Stimulated activated memory B cell treated with anti-CD40 and anti-IgM and Interleukin-4, amounts not matched to agents 10 μg/mL and 1 μg/mL and 100 μg/mL, for 72 hours (primary cell): ENCODE data around the gene NCAM2.
A peak's percentile ranks its signal among the peaks of the same experiment; 100 is the strongest.
"Not testable (repeated sequence)": the region's sequence is repeated elsewhere in the genome, so short reads cannot be mapped to it uniquely, and the experiment has no call there.

ENCODE experiments used
- ATAC-seq: fragments of 150-1000 bp; cut with Tn5 transposase; 2 replicates; pipeline ENCODE4 v1.10.0; 2021
- H3K27ac Mint-ChIP-seq: one replicate; pipeline ENCODE4 v1.8.0; 2022; ENCODE audit warnings: mild to moderate bottlenecking, mixed read lengths
- H3K27me3 Mint-ChIP-seq: one replicate; pipeline ENCODE4 v1.8.0; 2022; ENCODE audit warnings: mixed read lengths
- H3K36me3 Mint-ChIP-seq: one replicate; pipeline ENCODE4 v1.8.0; 2022; ENCODE audit warnings: mixed read lengths
- H3K4me1 Mint-ChIP-seq: one replicate; pipeline ENCODE4 v1.8.0; 2022; ENCODE audit warnings: mixed read lengths
- H3K4me3 Mint-ChIP-seq: one replicate; pipeline ENCODE4 v1.8.0; 2022; ENCODE audit warnings: mild to moderate bottlenecking, moderate library complexity, mixed read lengths
- H3K9me3 Mint-ChIP-seq: one replicate; pipeline ENCODE4 v1.8.0; 2022; ENCODE audit warnings: mixed read lengths

Gene NCAM2

GRCh38 chr21:21401444-21401843 is 403.2 kb downstream of the NCAM2 start:
- no peaks in the 10 kb centered on the region for H3K36me3 Mint-ChIP-seq
- no peak overlapping the region for H3K4me3 Mint-ChIP-seq
- ATAC-seq, result no peak
- no peaks in the 10 kb centered on the region for H3K27me3 Mint-ChIP-seq
- H3K9me3 Mint-ChIP-seq, result peaks cover 9% of the 10 kb centered on the region
- no peaks in the 10 kb centered on the region for H3K4me1 Mint-ChIP-seq
- H3K27ac Mint-ChIP-seq, result no peak overlapping the region

DNA sequence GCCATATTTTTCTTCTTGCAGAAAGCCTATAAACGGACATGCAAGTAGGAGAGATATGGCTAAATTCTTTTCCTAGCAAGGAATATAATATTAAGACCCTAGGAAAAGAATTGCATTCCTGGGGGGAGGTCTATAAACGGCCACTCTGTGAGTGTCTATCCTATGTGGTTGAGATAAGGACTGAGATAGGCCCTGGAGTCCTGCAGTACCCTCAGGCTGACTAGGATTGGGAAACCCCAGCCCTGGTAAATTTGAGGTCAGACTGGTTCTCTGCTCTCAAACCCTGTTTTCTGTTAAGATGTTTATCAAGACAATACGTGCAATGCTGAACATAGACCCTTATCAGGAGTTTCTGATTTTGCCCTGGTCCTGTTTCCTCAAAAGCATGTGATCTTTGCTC is 404.0 kb downstream of the NCAM2 start:
- H3K4me1 Mint-ChIP-seq, H3K27ac Mint-ChIP-seq, H3K9me3 Mint-ChIP-seq, H3K27me3 Mint-ChIP-seq, ATAC-seq, H3K4me3 Mint-ChIP-seq, H3K36me3 Mint-ChIP-seq: not testable (repeated sequence)

GRCh38 chr21:21404261-21404660 is 406.1 kb downstream of the NCAM2 start:
- H3K27ac Mint-ChIP-seq, ATAC-seq, H3K27me3 Mint-ChIP-seq, H3K4me3 Mint-ChIP-seq, H3K4me1 Mint-ChIP-seq, H3K9me3 Mint-ChIP-seq, H3K36me3 Mint-ChIP-seq: not testable (repeated sequence)

- Mint-ChIP-seq H3K36me3 (no peaks in the 10 kb centered on the region), H3K4me1 (no peaks in the 10 kb centered on the region), H3K27ac (no peak overlapping the region), H3K9me3 (peaks cover 7% of the 10 kb centered on the region), H3K4me3 (no peak overlapping the region), H3K27me3 (no peaks in the 10 kb centered on the region)
- no peak for ATAC-seq
Measured at GRCh38 chr21:21406921-21407320, 408.7 kb downstream of the NCAM2 start.

- Mint-ChIP-seq H3K27me3 (no peaks in the 10 kb centered on the region), H3K4me1 (no peaks in the 10 kb centered on the region), H3K27ac (no peak overlapping the region), H3K4me3 (no peak overlapping the region), H3K36me3 (no peaks in the 10 kb centered on the region), H3K9me3 (peaks cover 6% of the 10 kb centered on the region)
- peak; percentile 20 for ATAC-seq
Measured at GRCh38 chr21:21412096-21412495, 413.9 kb downstream of the NCAM2 start.

- Mint-ChIP-seq H3K4me1 (no peaks in the 10 kb centered on the region), H3K27ac (no peak overlapping the region), H3K27me3 (no peaks in the 10 kb centered on the region), H3K4me3 (no peak overlapping the region), H3K9me3 (peaks cover 6% of the 10 kb centered on the region), H3K36me3 (no peaks in the 10 kb centered on the region)
- no peak for ATAC-seq
Measured at GRCh38 chr21:21415741-21416140, 417.5 kb downstream of the NCAM2 start.

DNA sequence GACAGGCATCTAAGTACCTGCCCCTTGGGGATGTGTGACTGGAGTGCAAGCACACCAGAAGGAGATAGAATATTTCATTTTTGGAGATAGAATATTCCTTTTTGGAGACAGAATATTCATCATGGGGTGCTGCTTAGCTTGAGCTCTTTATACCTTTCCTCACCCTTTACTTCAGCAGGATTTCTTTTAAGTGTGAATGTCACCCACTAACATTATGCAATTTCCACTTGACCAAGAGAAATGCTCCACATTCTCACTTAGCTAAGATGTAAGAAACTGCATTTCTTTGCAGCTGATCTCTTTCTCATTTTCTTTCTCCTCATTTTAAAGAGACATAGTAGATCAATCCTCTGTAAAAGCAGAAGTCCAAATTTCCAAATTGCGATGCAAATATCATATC is 436.7 kb downstream of the NCAM2 start:
- H3K4me3 Mint-ChIP-seq, result no peak overlapping the region

DNA sequence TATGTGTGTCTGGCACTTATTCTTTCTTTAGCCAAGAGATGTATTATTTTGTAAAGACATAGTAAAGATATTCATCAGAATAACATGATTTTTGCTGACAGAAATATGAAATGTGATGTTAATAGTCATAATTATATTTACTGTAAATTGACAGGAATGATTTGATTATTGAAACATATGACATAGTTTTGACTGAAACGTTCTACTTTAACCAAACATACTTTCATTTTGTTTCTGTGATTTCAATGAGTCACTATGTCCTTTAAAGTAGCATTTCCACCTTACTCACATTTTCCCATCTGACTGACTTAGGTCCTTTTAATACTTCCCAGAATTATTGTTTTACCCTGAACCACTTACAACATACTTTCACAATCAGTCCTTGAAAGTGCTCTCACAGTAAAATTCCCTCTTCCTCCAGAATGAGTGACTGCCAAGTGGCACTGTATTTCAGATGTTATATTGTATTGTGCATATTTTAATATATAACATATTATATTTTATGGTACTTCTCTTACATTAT is 437.9 kb downstream of the NCAM2 start:
- no peaks in the 10 kb centered on the region for H3K27me3 Mint-ChIP-seq
- H3K27ac Mint-ChIP-seq, result no peak overlapping the region
- ATAC-seq, result no peak
- no peaks in the 10 kb centered on the region for H3K9me3 Mint-ChIP-seq
- no peak overlapping the region for H3K4me3 Mint-ChIP-seq
- no peaks in the 10 kb centered on the region for H3K36me3 Mint-ChIP-seq
- no peaks in the 10 kb centered on the region for H3K4me1 Mint-ChIP-seq

More for the DNA sequence above, 436.7 kb downstream of the NCAM2 start:
- Mint-ChIP-seq H3K4me1 (no peaks in the 10 kb centered on the region), H3K27me3 (no peaks in the 10 kb centered on the region), H3K27ac (no peak overlapping the region), H3K9me3 (no peaks in the 10 kb centered on the region), H3K36me3 (no peaks in the 10 kb centered on the region)
- ATAC-seq, result no peak

GRCh38 chr21:21439761-21440160 is 441.6 kb downstream of the NCAM2 start:
- H3K27me3 Mint-ChIP-seq, result no peaks in the 10 kb centered on the region
- H3K9me3 Mint-ChIP-seq, result no peaks in the 10 kb centered on the region
- H3K36me3 Mint-ChIP-seq, result no peaks in the 10 kb centered on the region
- ATAC-seq, result no peak
- H3K4me3 Mint-ChIP-seq, result no peak overlapping the region
- no peak overlapping the region for H3K27ac Mint-ChIP-seq
- H3K4me1 Mint-ChIP-seq, result no peaks in the 10 kb centered on the region

GRCh38 chr21:21457077-21457476 is 458.9 kb downstream of the NCAM2 start:
- Mint-ChIP-seq H3K9me3 (peaks cover 2% of the 10 kb centered on the region), H3K4me1 (no peaks in the 10 kb centered on the region), H3K27me3 (no peaks in the 10 kb centered on the region), H3K4me3 (no peak overlapping the region), H3K27ac (no peak overlapping the region), H3K36me3 (no peaks in the 10 kb centered on the region)
- ATAC-seq, result no peak

GRCh38 chr21:21458124-21458631 is 460.0 kb downstream of the NCAM2 start:
- peak; percentile 41 for ATAC-seq
- no peaks in the 10 kb centered on the region for H3K36me3 Mint-ChIP-seq
- peaks cover 2% of the 10 kb centered on the region for H3K9me3 Mint-ChIP-seq
- no peak overlapping the region for H3K4me3 Mint-ChIP-seq
- no peaks in the 10 kb centered on the region for H3K27me3 Mint-ChIP-seq
- H3K27ac Mint-ChIP-seq, result no peak overlapping the region
- H3K4me1 Mint-ChIP-seq, result no peaks in the 10 kb centered on the region

- Mint-ChIP-seq H3K9me3 (peaks cover 2% of the 10 kb centered on the region), H3K27ac (no peak overlapping the region), H3K4me1 (no peaks in the 10 kb centered on the region), H3K4me3 (no peak overlapping the region), H3K27me3 (no peaks in the 10 kb centered on the region), H3K36me3 (no peaks in the 10 kb centered on the region)
- ATAC-seq, result no peak
Measured at GRCh38 chr21:21460979-21461378, 462.8 kb downstream of the NCAM2 start.

DNA sequence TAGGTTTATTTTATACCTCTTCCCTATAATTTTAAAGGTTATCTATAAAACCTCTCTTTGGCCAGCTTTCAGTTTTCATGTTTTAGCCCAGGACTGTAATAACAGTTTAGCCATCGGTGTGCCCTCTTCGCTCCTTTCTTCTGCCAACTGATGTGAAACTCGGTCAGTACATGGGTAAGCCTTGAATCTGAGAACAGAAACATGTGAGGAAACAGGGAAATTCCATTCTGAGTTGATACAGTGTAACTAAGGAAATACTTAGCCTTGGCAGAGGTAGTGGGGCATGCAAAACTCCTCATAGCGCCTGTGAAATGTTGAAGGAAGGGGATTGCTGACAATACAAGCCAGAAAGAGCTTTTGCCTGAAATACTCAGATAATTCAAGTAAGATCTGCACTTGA is 465.2 kb downstream of the NCAM2 start:
- ATAC-seq, result no peak
- H3K27me3 Mint-ChIP-seq, result no peaks in the 10 kb centered on the region
- H3K4me1 Mint-ChIP-seq, result no peaks in the 10 kb centered on the region
- H3K36me3 Mint-ChIP-seq, result no peaks in the 10 kb centered on the region
- peaks cover 2% of the 10 kb centered on the region for H3K9me3 Mint-ChIP-seq
- no peak overlapping the region for H3K27ac Mint-ChIP-seq
- H3K4me3 Mint-ChIP-seq, result no peak overlapping the region

DNA sequence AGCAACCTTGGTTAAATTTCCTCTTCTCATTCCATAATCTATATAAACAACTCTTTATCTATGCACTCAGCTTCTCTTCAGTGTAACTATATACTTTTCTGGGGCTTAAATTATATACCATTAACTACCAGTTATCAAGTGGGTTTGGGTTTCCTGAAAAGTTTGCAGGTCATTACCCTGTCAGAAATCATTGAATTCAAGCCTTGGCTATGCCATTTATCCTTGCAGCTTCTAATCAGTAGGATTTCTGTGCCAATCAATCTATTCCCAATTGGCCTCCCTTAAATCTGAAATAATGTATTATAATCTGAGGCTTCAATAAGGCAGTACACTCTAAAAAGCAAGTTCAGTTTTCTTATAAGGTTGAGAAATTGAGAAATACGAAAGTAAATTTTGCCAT is 466.5 kb downstream of the NCAM2 start:
- Mint-ChIP-seq H3K4me3 (no peak overlapping the region), H3K27ac (no peak overlapping the region), H3K27me3 (no peaks in the 10 kb centered on the region), H3K9me3 (peaks cover 2% of the 10 kb centered on the region), H3K4me1 (no peaks in the 10 kb centered on the region), H3K36me3 (no peaks in the 10 kb centered on the region)
- ATAC-seq, result no peak

DNA sequence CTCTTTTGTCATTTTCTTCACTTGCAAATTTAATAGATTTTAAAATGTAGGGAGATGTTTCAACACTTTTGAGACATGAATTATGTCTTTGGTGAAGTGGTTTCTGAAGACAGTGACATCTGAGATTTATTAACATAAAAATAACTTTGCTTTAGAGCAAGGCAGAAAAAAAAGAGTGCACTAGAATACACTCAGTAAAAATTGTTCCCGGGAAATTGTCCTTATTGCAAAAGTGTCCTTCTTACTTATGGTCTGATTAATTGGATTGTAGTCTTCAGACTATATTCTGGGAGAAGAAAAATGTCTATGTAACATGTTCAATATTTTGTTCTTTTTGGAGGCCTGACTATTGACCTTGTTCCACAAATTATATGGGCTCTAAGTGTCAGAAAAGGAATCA is 468.5 kb downstream of the NCAM2 start:
- Mint-ChIP-seq H3K27me3 (no peaks in the 10 kb centered on the region), H3K27ac (no peak overlapping the region), H3K4me3 (no peak overlapping the region), H3K9me3 (peaks cover 2% of the 10 kb centered on the region), H3K36me3 (no peaks in the 10 kb centered on the region), H3K4me1 (no peaks in the 10 kb centered on the region)
- no peak for ATAC-seq

- Mint-ChIP-seq H3K27ac (no peak overlapping the region), H3K36me3 (no peaks in the 10 kb centered on the region), H3K27me3 (no peaks in the 10 kb centered on the region), H3K4me3 (no peak overlapping the region), H3K9me3 (peaks cover 2% of the 10 kb centered on the region), H3K4me1 (no peaks in the 10 kb centered on the region)
- no peak for ATAC-seq
Measured at GRCh38 chr21:21468003-21468402, 469.8 kb downstream of the NCAM2 start.

GRCh38 chr21:21481239-21481638 is 483.0 kb downstream of the NCAM2 start:
- no peak overlapping the region for H3K4me3 Mint-ChIP-seq
- ATAC-seq, result no peak

More at GRCh38 chr21:21481239-21481638, 483.0 kb downstream of the NCAM2 start:
- Mint-ChIP-seq H3K4me1 (no peaks in the 10 kb centered on the region), H3K27ac (no peak overlapping the region), H3K36me3 (no peaks in the 10 kb centered on the region), H3K27me3 (no peaks in the 10 kb centered on the region), H3K9me3 (no peaks in the 10 kb centered on the region)
